ENCODE measurements around the gene HIVEP1.
A peak's percentile ranks its signal among the peaks of the same experiment; 100 is the strongest.
"Not testable (repeated sequence)": the region's sequence is repeated elsewhere in the genome, so short reads cannot be mapped to it uniquely, and the experiment has no call there.

HIVEP1 gene

GRCh38 chr6:12126051-12126450 is 113.9 kb downstream of the HIVEP1 start:
- DNase-seq = no peak

GRCh38 chr6:12129523-12129922 is 117.4 kb downstream of the HIVEP1 start:
- no peak for DNase-seq

GRCh38 chr6:12132351-12133222 is 120.5 kb downstream of the HIVEP1 start:
- DNase-seq = no peak

- DNase-seq = no peak
Measured at GRCh38 chr6:12134581-12134980, 122.5 kb downstream of the HIVEP1 start.

GRCh38 chr6:12134991-12135390 is 122.9 kb downstream of the HIVEP1 start:
- DNase-seq = no peak

- no peak for DNase-seq
Measured at GRCh38 chr6:12136905-12137304, 124.8 kb downstream of the HIVEP1 start.

GRCh38 chr6:12137480-12137879 is 125.4 kb downstream of the HIVEP1 start:
- no peak for DNase-seq

GRCh38 chr6:12138381-12138780 is 126.3 kb downstream of the HIVEP1 start:
- DNase-seq = peak; percentile 8

DNA sequence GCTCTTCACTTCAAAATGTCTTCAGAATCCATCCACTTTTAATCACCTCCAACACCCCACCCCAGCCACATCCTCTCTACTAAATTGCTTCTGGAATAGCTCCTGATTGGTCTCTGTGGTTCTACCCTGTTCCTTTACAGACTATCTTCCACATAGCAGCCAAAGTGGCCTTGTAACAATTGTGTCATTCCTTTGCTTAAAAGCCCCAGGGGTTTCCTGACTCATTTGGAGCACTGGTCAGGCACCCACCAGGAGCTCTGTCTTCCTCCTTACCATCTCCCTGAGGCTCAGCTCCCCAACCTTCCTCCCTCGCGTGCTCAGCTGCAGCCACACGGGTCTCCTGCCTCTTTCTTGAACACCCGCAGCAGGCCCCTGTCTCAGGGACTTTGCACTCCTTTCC is 126.8 kb downstream of the HIVEP1 start:
- DNase-seq = no peak

DNA sequence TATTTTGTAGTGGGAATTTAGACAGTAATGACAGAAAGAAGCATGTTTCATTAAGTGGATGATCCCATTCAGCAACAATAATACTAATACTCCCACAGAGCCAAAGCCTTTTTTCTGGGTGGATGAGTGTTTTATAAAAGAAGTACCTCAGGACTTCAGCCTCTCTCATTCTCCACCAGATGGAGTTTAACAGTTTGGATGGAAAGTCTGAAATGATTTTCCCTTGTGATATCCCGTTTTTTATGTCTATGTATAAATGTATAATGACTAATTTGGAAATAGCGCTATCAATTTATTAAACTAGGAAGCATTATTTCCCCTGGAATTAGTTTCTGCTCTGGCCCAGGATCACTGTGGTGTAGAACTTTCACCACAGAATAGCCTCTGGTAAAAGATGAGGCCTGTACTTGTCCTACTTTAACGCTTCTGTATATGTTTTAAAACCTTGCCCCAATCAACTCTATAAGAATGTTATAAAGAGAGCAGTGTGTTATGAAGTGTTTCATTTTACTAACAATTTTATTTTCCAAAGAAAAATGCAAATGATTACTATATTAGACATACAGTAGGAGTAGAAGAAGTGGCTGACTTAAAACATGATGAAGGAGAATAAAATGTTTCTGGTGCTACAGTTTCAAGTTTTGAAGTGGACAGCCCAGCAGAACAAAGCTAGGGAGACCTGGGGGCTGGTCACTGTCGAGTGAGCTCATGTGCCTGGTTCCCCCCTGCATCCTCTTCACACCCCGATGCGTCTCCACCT is 135.6 kb downstream of the HIVEP1 start:
- no peak for DNase-seq

DNA sequence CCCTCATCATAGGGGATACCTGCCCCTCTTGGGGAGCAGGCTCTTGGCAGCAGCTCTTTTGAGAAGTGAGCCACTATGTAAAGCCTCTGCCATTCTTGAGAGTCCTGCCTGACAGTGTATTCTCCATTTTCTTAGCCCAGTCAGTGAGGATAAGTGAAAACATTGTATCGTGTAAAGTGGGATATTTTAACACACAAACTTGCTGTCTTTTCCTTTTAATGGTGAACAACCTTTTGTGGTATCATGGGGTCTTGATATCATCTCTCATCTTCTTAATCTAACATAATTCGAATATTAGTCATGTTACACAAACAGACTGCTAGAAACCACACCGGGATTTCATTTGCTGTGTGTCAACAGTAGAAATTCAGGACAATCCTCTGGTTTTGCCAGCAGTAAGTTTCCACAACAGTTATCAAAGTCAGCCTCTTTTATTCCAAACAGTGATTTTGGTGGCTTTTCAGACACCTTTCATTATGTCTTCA is 136.2 kb downstream of the HIVEP1 start:
- DNase-seq = no peak

DNA sequence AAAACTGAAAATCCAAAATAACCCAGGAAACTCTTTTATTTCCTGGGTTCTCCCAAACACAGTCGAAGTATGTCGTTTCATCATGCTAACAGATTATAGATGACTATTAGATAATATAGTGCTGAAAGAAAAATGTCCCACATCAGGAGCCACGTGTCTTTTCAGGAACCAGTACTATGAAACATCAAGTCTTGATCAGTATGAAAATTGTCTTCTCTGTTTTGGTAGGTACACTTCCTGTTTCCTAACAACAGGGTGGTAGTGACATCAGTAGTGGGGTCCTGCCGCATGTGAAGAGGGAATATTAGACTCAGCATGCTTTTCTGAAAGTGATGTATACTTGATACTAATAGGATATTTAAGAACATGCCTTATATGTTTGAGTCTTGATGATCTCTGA is 136.7 kb downstream of the HIVEP1 start:
- no peak for DNase-seq

GRCh38 chr6:12149944-12150510 is 137.9 kb downstream of the HIVEP1 start:
- no peak for DNase-seq

DNA sequence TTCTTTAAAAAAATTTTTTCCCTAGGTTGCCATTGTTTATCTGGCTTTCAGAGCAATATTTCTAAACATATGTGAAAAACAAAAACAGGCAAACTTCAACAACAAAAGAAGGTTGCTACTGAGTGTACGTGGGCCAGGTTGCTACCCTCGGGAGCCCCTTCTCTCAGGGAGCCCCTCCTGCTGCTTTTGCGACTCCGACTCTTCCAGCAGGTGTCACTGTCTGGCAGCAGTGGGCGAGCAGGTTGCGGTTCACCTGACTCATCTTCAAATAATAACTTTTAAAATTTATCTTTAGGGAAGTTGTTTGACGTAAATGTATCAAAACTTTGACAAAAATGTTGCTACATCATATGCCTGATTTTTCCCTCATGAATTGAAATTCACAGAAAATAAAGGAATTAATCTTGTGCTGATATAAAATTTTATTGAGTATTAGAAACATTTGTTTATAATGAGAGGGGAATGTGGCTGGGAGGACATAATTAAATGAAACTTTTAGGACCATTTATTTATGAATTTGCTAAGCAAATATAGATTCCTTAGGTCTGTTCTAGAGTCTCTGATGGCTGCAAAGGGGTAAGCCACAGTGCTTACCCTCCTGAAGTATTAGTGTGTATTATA is 138.8 kb downstream of the HIVEP1 start:
- peak; percentile 10 for DNase-seq

DNA sequence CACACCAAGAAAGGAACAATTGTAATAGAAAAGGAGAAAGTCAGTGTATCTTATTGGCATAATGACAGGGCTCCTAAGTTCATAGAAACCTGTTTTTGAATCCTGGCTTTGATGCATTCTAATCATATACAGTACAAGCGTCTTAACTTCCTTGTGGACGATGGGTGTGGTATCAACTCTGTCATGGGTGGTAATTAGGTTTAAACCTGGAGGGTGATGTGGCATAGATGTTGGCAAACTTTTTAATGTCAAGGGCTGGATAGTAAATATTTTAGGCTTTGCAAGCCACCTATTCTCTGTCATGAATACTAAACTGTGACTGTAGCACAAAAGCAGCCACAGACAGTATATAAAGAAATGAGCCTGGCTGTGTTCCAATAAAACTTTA is 139.3 kb downstream of the HIVEP1 start:
- DNase-seq = no peak

DNA sequence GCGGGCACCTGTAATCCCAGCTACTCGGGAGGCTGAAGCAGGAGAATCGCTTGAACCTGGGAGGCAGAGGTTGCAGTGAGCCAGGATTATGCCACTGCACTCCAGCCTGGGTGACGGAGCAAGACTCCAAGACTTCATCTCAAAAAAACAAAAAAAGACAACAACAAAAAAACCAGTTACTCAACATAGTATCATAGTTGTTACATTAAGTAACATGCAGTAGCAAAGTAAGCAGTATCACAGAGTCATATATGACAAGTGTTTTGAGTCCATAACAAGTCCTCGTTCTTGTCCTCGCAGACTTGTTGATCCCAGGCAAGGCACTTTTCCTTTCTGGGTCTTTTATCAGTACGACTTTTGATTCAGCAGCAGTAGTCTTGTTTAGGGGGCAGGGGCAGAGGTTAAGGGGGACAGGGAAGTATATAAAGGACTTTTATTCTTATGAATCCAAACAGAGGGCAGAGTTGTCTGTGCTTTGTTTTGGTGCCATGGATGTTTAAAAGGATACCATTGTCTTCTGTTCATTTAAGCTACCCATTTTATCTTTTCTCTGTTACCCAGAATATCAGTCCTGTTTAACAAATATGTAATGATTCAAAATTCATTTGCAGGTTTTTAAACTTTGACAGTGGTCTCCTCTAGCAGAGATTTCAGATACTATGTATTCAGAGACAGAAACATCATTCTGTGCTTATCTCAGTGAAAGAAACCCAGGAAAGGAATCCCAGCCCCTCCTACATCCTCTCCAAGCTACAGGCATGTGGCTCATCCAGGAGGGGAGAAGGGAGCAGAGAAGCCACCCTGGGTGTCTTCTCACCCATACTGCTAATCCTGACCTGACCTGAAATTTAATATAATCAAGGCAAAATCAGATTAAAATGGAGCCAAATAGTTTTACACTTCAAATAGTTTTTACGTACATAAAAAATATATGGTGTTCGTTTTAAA is 140.2 kb downstream of the HIVEP1 start:
- no peak for DNase-seq

DNA sequence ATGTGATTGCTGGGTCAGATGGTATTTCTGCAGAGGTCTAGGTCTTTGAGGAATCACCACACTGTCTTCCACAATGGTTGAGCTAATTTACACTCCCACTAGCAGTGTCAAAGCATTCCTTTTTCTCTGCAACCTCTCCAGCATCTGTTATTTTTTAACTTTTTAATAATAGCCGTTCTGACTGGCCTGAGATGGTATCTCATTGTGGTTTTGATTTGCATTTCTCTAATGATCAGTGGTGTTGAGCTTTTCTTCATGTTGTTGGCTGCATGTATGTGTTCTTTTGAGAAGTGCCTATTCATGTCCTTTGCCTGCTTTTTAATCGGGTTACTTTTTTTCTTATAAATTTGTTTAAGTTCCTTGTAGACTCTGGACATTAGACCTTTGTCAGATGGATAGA is 143.7 kb downstream of the HIVEP1 start:
- DNase-seq = not testable (repeated sequence)

DNA sequence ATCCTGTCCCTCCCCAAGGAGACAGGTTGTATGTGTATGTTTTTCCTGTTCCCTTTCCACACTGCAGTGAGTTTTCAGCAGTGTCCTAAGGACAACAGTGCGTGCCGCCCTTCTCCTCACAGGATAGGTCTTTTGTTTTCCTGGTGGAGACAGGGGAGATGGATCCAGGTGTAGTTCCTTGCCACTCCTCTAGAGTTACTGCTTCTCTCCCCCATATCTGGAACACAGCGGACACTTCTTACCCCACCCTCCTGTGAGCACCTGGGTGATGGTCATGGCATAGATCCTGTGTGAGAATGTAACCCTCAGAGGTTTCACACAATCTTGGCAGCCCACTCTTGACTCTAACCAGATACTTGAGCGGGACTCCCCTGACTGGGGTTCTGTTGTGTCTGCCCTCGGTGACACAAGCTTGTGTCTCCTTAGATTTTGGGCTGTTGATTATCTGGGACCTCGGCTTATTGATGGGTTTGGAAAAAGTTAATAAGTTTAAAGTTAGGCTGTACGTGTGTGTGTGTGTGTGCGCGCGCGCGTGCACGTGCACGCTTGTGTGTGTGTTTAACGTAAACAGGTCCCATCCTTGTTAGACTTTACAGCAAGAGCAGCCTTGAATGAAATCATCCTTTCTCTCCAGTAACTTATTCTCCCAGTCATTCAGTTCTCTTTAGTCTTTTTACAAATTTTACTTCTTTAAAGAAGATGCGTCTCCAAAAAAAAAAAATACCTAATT is 146.7 kb downstream of the HIVEP1 start:
- DNase-seq = no peak

DNA sequence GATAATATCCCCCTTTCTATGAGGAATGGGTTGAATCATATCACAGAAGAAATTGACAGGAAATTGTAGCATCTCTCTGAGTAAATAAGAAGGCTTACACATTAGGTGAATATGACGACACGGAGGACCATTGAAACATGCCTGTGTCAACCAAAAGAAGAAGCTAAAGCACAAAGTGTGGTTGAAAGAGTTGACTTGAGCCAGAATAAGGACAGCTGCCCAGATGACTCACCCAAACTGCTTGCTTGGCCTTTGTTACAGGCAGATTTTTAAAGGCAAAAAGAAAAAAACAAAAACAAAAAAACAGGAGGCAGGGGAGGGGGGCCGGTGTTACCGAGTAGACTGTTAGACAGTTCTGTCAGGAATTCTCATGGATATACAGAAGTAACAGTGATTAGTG is 148.2 kb downstream of the HIVEP1 start:
- DNase-seq = no peak

DNA sequence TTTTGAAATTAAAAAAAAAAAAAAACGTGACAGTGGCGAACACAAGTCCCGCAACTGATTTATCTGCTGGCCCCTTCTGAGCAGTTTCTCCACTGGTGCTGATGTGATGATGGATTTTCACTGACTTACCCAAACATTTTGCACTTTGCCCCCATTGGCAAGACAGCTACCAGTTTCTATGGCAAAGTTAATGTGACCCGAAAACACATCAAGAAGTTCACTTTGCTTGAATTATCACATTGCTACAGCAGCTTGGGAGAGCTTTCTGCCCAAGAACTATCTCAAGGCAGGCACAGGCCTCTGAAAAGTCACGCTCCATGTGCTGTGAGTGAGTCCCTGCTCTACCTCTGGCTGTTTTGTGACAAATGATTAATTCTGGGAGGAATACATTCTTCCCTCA is 150.1 kb downstream of the HIVEP1 start:
- no peak for DNase-seq

- peak; percentile 4 for DNase-seq
Measured at GRCh38 chr6:12163149-12163548, 151.0 kb downstream of the HIVEP1 start.
